GM23248 (cell line): ENCODE measurements around the gene PIM3.

Experiments used
- EZH2 ChIP-seq: fragments of 200-600 bp; sonication (generic); IDR thresholded peaks from 2 replicates; pipeline ENCODE4 v1.6.1; 2018; ENCODE audit warnings: antibody characterized with exemption, mild to moderate bottlenecking; ENCODE audit not compliant: insufficient read depth, poor library complexity, severe bottlenecking
- EZH2phosphoT487 ChIP-seq: fragments of 200-600 bp; sonication (generic); IDR thresholded peaks from 2 replicates; pipeline ENCODE4 v1.6.1; 2018; ENCODE audit warnings: antibody characterized with exemption, moderate library complexity, mild to moderate bottlenecking, low read depth; ENCODE audit not compliant: insufficient read depth

- TF ChIP-seq EZH2phosphoT487 (no peak), EZH2 (no peak)
These were observed 34.9 kb upstream of the PIM3 start for GRCh38 chr22:49925525-49926128.
